GM11168 (cell line): ENCODE data around the gene ABCA12.
"Not testable (repeated sequence)": the region's sequence is repeated elsewhere in the genome, so short reads cannot be mapped to it uniquely, and the experiment has no call there.

Experiments used
- in situ Hi-C: fragments of 300-500 bp; cut with MboI; formaldehyde crosslinking; loops from one replicate; pipeline ENCODE4 v1.12.0; 2022; ENCODE audit warnings: low sequenced_read_pairs; ENCODE audit not compliant: unreplicated experiment

The ABCA12 gene

GRCh38 chr2:215138479-215138878 is at the start of gene ABCA12:
Gene ABCA12 (minus strand): TSS chr2:215138626. CDS start chr2:215138208, 418 bp downstream.
- in situ Hi-C loops, result no loop called here

GRCh38 chr2:215188078-215188477 is 49.7 kb upstream of the ABCA12 start:
- in situ Hi-C loops, result no loop called here

GRCh38 chr2:215186021-215186420 is 47.6 kb upstream of the ABCA12 start:
- in situ Hi-C loops, result no loop called here

GRCh38 chr2:215178121-215178520 is 39.7 kb upstream of the ABCA12 start:
- in situ Hi-C loops, result no loop called here

GRCh38 chr2:215171796-215172195 is 33.4 kb upstream of the ABCA12 start:
- in situ Hi-C loops, result no loop called here

GRCh38 chr2:215171151-215171550 is 32.7 kb upstream of the ABCA12 start:
- in situ Hi-C loops, result no loop called here

GRCh38 chr2:215166505-215166904 is 28.1 kb upstream of the ABCA12 start:
- in situ Hi-C loops, result not testable (repeated sequence)

GRCh38 chr2:215163319-215163718 is 24.9 kb upstream of the ABCA12 start:
- in situ Hi-C loops, result not testable (repeated sequence)

GRCh38 chr2:215161301-215161829 is 22.9 kb upstream of the ABCA12 start:
- in situ Hi-C loops, result no loop called here

- in situ Hi-C loops, result no loop called here
These were observed 21.7 kb upstream of the ABCA12 start for GRCh38 chr2:215160081-215160480.

- in situ Hi-C loops, result no loop called here
These were observed 18.0 kb upstream of the ABCA12 start for GRCh38 chr2:215156453-215156852.

- in situ Hi-C loops, result no loop called here
These were observed 11.5 kb upstream of the ABCA12 start for GRCh38 chr2:215149894-215150293.

GRCh38 chr2:215149486-215149885 is 11.1 kb upstream of the ABCA12 start:
- in situ Hi-C loops, result no loop called here

GRCh38 chr2:215149060-215149459 is 10.6 kb upstream of the ABCA12 start:
- in situ Hi-C loops, result no loop called here

- in situ Hi-C loops, result no loop called here
These were observed 7.2 kb upstream of the ABCA12 start for GRCh38 chr2:215145611-215146010.

- in situ Hi-C loops, result no loop called here
These were observed 5.9 kb upstream of the ABCA12 start for GRCh38 chr2:215144106-215144875.

- in situ Hi-C loops, result no loop called here
These were observed 5.0 kb upstream of the ABCA12 start for GRCh38 chr2:215143458-215143857.

GRCh38 chr2:215141706-215142105 is 3.3 kb upstream of the ABCA12 start:
- in situ Hi-C loops, result no loop called here

GRCh38 chr2:215140166-215140707 is 1.8 kb upstream of the ABCA12 start:
- in situ Hi-C loops, result no loop called here

GRCh38 chr2:215137741-215138340 is 585 bp downstream of the ABCA12 start:
- in situ Hi-C loops, result no loop called here

GRCh38 chr2:215137329-215137686 is 1.1 kb downstream of the ABCA12 start:
- in situ Hi-C loops, result no loop called here
